HepG2 (cell line): ENCODE measurements around the gene SIKE1. TPM values are rescaled to one million over a fixed set of nuclear protein-coding genes. Genes with fewer than 3 reads are reported as not detected.
A peak's percentile ranks its signal among the peaks of the same experiment; 100 is the strongest.

Experiments
- ARID2 ChIP-seq: sonication (generic); formaldehyde crosslinking; IDR thresholded peaks from 2 replicates; pipeline ENCODE4 v1.8.1; 2022; ENCODE audit warnings: mild to moderate bottlenecking, missing genetic modification reagents, borderline replicate concordance
- JUNB ChIP-seq: sonication (generic); formaldehyde crosslinking; IDR thresholded peaks from 2 replicates; pipeline ENCODE4 v1.8.0; 2022; ENCODE audit warnings: missing genetic modification reagents, mild to moderate bottlenecking, borderline replicate concordance
- KLF13 ChIP-seq: sonication (generic); formaldehyde crosslinking; IDR thresholded peaks from 2 replicates; pipeline ENCODE4 v1.4.0; 2020; ENCODE audit warnings: mild to moderate bottlenecking, missing genetic modification reagents
- MTERF4 ChIP-seq: sonication (generic); formaldehyde crosslinking; IDR thresholded peaks from 2 replicates; pipeline ENCODE4 v1.8.0; 2023; ENCODE audit warnings: mild to moderate bottlenecking, missing genetic modification reagents
- NR2C2 ChIP-seq: sonication (generic); formaldehyde crosslinking; IDR thresholded peaks from 2 replicates; pipeline ENCODE4 v1.4.0; 2020; ENCODE audit warnings: missing genetic modification reagents, mild to moderate bottlenecking, moderate library complexity, borderline replicate concordance
- PHF21A ChIP-seq: sonication (generic); formaldehyde crosslinking; IDR thresholded peaks from 2 replicates; pipeline ENCODE4 v1.5.0; 2020; ENCODE audit warnings: mild to moderate bottlenecking, missing genetic modification reagents
- PHF8 ChIP-seq: sonication (generic); formaldehyde crosslinking; IDR thresholded peaks from 2 replicates; pipeline ENCODE4 v1.5.0; 2020; ENCODE audit warnings: missing genetic modification reagents
- REL ChIP-seq: sonication (generic); formaldehyde crosslinking; conservative IDR thresholded peaks from 2 replicates; pipeline ENCODE4 v1.8.0; 2022; ENCODE audit warnings: mild to moderate bottlenecking, missing genetic modification reagents, moderate library complexity
- SP4 ChIP-seq: sonication (generic); formaldehyde crosslinking; IDR thresholded peaks from 2 replicates; pipeline ENCODE4 v1.8.1; 2023; ENCODE audit warnings: mild to moderate bottlenecking, missing genetic modification reagents
- SYNCRIP ChIP-seq: fragments of 200-400 bp; formaldehyde crosslinking; IDR thresholded peaks from 2 replicates; pipeline ENCODE4 v1.6.1; 2018; ENCODE audit warnings: mild to moderate bottlenecking, low read depth, low read length; ENCODE audit not compliant: insufficient read depth
- TBL1XR1 ChIP-seq: fragments of 150-350 bp; IDR thresholded peaks from 2 replicates; pipeline ENCODE4 v1.6.1; 2014; ENCODE audit warnings: borderline replicate concordance, low read length; ENCODE audit not compliant: partially characterized antibody
- ZBTB14 ChIP-seq: sonication (generic); formaldehyde crosslinking; IDR thresholded peaks from 2 replicates; pipeline ENCODE4 v1.4.0; 2020; ENCODE audit warnings: missing genetic modification reagents
- ZBTB25 ChIP-seq: IDR thresholded peaks from 2 replicates; pipeline ENCODE4 v1.6.1; 2018; ENCODE audit warnings: missing genetic modification reagents
- ZNF136 ChIP-seq: sonication (generic); formaldehyde crosslinking; IDR thresholded peaks from 2 replicates; pipeline ENCODE4 v1.8.1; 2022; ENCODE audit warnings: low read depth, mild to moderate bottlenecking, moderate library complexity, missing genetic modification reagents
- ZNF382 ChIP-seq: sonication (generic); formaldehyde crosslinking; IDR thresholded peaks from 2 replicates; pipeline ENCODE4 v1.5.0; 2020; ENCODE audit warnings: missing genetic modification reagents, mild to moderate bottlenecking, borderline replicate concordance
- ZNF580 ChIP-seq: IDR thresholded peaks from 2 replicates; pipeline ENCODE4 v1.6.1; 2016; ENCODE audit warnings: low read depth, borderline replicate concordance
- ZNF687 ChIP-seq: sonication (generic); formaldehyde crosslinking; IDR thresholded peaks from 2 replicates; pipeline ENCODE4 v1.5.1; 2020; ENCODE audit warnings: mild to moderate bottlenecking, missing genetic modification reagents, moderate library complexity
- ZNF703 ChIP-seq: sonication (generic); formaldehyde crosslinking; IDR thresholded peaks from 2 replicates; pipeline ENCODE4 v1.5.1; 2020; ENCODE audit warnings: missing genetic modification reagents, mild to moderate bottlenecking, moderate library complexity, borderline replicate concordance
- ZNF782 ChIP-seq: sonication (generic); formaldehyde crosslinking; IDR thresholded peaks from 2 replicates; pipeline ENCODE4 v1.4.0; 2020; ENCODE audit warnings: missing genetic modification reagents, mild to moderate bottlenecking, borderline replicate concordance
- polyA plus RNA-seq, 8 experiments: library from polyadenylated mRNA; depleted of rRNA in 3 of 8; stranded (reverse) in 7 of 8; unstranded in 1 of 8; fragments of >200 nt; fragmentation: Illumina TruSeq in 4 of 8; extraction: Trizol in 4 of 8; gene quantifications; 2 replicates each; pipeline versions ENCODE4 v1.2.1 to v1.2.3, GENCODE V29; 2011 to 2016; ENCODE audit warnings: low read depth in 4 of 8, missing spikeins in 1 of 8, mixed read lengths in 1 of 8; ENCODE audit not compliant: insufficient read depth in 1 of 8
- total RNA-seq, 5 experiments: library from RNA; depleted of rRNA; stranded (reverse); fragments of >200 nt; fragmentation: Illumina TruSeq; extraction: Trizol; gene quantifications; 2 replicates each; pipeline ENCODE4 v1.2.3, GENCODE V29; 2016; ENCODE audit warnings: low read depth in 1 of 5

SIKE1 gene
- total and polyA plus RNA-seq, 2 of the 13 experiments (the other 11 are each of a cell fraction or from before 2014, with no cell fraction given), result 36.5 to 58.4 TPM

GRCh38 chr1:114780344-114781226 is at the start of gene SIKE1 (continued):
- TF ChIP-seq NR2C2 (peak; percentile 85), ZNF687 (CRISPR knock-in tag) (peak; percentile 95), PHF21A (peak; percentile 58; the same call in 1 of the 2 replicates), ZBTB25 (CRISPR knock-in tag) (peak; percentile 63; the same call in 1 of the 2 replicates), TBL1XR1 (no peak), ZNF703 (CRISPR knock-in tag) (no peak), PHF8 (CRISPR knock-in tag) (peak; percentile 93), SP4 (CRISPR knock-in tag) (no peak; the same call in 1 of the 2 replicates), JUNB (CRISPR knock-in tag) (no peak), MTERF4 (peak; percentile 67; the same call in 1 of the 2 replicates), KLF13 (CRISPR knock-in tag) (no peak), ZNF782 (CRISPR knock-in tag) (0 out of 2 replicates have a peak, but pooled peaks have one; percentile 44), ZNF382 (CRISPR knock-in tag) (no peak), ZNF136 (CRISPR knock-in tag) (0 out of 2 replicates have a peak, but pooled peaks have one; percentile 15), ZBTB14 (no peak), ZNF580 (peak; percentile 76), REL (CRISPR knock-in tag) (no peak), ARID2 (peak; percentile 72; the same call in 1 of the 2 replicates), SYNCRIP (no peak)
